HG03457 (cell line): ENCODE results near the gene PDE9A.

Experiments used
- ATAC-seq: cut with Tn5 transposase; IDR thresholded peaks from one replicate; pipeline ENCODE4 v1.9.1; 2021; ENCODE audit warnings: moderate number of reproducible peaks; ENCODE audit not compliant: unreplicated experiment

Gene PDE9A

DNA sequence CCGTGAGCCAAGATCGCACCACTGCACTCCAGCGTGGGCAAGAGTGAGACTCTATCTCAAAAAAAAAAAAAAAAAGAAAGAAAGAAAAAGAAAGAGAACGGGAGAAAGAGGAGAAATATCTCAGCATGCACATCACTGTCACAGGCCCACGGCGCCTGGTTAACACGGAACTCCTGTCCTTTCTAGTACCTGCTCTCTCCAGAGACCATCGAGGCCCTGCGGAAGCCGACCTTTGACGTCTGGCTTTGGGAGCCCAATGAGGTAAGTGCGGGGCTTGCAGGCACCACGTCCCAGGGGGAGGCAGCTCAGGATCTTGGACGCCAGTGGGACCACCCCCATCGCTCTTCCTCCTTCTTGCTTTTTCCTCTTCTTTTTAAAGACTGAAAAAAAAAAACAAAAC, 100.4 kb downstream of the PDE9A start:
- no peak for ATAC-seq

DNA sequence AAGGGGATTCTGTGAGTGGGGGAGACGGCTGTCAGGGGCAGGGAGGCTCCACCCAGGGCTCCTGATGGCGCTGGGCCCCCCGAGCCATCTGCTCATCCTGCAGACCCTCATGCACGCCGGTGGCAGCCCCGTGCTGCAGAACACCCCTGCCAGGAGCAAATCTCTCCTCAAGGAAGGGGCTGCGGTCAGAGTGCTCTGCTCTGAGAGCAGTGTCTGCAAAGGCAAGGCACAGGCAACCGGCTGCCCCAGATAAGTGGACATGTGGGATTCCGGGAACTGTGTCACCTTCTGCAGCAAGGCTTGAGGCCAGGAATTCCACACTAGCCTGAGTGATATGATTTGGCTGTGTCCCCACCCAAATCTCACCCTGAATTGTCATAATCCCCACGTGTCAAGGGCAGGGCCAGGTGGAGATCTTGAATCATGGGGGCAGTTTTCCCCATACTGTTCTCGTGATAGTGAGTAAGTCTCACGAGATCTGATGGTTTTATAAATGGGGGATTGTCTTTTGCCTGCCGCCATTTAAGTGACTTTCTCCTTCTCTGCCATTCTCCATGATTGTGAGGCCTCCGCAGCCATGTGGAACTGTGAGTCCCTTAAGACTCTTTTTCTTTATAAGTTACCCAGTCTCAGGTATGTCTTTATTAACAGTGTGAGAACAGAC, 101.0 kb downstream of the PDE9A start:
- ATAC-seq: no peak

DNA sequence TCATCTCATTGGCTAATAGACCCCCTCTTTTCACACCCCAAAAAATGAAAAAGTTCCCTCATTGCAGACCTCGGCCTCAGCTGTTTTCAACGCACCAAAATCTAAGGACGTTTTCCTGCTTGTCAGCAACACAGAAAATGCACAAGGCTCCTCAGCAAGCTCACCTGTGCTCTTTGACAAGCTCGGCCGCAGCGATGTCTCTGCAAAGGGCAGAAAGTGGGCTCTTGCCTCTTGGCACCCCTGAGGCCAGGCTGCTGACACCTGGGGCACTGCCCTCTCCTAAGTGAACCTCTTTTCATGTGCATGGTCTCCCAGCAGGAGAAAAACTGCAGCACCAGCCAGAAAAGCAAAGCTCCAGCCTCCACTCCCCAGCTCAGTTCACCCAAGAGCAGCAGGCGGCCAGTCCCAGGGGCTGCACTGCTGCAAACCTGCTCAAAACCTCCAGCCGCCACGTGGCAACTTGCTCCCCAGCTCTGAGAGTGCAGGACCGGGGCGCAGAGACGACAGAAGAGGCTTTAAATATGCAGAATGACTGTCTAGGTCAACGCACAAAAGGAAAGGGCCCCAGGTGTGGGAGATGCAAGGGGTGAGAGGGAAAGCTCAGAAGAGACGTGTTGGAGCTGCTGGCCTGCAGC, 101.7 kb downstream of the PDE9A start:
- ATAC-seq: no peak

DNA sequence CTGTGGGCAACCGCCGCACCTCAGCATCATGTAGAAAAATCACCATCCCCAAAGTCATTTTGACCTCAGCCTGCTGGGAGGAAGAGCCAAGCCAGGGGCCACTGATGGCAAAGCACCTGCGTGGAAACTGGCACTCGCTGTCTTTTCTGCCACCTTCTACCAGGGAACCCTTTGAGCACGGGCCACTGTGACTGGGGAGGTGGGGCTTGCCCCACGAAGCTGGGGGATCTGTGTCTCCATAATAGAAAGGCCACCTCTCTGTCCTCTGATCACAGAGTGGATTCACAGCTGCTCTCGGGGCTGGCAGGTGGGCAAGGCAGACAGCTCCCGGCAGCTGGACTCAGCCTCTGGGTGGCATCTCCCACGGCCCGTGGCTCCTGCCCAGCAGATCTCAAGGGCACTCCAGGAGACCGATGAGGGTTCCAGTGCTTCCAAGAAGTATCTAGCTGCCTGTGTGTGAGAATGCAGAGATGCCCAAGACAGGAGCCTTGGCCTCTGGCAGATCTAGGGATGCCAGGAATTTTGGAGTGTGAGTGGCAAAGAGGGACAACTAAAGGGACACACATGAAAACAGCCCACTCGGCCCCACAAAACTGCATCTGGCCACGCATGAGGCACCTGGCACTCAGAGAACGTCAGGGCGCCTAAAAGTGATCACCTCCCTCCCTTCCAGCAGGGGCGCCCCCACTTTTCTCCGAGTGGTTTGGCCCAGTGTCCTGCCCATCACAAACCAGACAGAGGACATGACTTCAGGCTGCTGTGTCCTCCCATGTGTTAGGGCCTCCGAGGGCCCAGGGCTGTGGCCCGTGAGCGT, 102.6 kb downstream of the PDE9A start:
- ATAC-seq: no peak

DNA sequence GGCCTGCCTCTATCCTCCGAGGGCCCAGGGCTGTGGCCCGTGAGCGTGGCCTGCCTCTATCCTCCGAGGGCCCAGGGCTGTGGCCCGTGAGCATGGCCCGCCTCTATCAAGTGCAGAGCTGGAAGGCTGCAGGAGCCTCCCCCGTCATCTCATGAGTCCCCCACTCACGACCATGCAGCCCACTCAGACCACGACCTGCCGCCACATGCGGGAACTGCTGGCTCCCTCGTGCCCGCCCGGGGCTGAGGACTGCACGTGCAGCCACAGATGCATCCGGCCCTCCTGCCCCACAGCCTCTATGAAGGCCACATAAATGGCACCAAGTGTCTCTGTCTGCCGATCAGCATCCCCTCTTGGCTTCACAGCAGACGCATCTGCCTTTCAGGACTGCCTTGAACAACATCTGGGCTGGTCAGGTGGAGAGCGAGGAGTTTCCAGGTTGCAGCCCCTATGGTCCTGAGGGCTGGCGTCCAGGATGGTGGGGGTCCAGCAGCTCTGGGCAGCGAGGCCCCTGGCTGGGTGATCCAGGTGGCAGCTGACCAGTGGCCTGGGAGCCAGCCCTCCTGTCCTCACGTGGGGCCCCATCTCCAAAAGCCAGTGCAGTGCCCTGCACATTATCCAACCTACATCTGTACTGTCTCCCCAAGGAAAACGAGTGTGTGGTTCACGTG, 103.3 kb downstream of the PDE9A start:
- no peak for ATAC-seq

DNA sequence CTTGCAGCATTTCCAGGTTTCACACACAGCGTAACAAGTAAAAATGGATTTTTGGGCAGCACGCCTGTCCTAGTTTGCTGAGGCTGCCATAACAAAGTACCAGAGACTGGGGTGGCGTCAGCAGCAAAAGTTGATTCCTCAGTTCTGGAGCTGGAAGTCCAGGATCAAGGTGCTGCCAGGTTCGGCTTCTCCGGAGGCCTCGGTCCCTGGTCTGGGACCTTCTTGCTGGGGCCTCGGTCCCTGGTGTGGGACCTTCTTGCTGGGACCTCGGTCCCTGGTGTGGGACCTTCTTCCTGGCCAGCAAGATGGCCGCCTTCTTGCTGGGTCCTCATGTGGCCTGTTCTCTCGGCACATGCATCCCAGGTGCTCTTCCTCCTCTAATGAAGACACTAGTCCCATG, 104.0 kb downstream of the PDE9A start:
- ATAC-seq: no peak

DNA sequence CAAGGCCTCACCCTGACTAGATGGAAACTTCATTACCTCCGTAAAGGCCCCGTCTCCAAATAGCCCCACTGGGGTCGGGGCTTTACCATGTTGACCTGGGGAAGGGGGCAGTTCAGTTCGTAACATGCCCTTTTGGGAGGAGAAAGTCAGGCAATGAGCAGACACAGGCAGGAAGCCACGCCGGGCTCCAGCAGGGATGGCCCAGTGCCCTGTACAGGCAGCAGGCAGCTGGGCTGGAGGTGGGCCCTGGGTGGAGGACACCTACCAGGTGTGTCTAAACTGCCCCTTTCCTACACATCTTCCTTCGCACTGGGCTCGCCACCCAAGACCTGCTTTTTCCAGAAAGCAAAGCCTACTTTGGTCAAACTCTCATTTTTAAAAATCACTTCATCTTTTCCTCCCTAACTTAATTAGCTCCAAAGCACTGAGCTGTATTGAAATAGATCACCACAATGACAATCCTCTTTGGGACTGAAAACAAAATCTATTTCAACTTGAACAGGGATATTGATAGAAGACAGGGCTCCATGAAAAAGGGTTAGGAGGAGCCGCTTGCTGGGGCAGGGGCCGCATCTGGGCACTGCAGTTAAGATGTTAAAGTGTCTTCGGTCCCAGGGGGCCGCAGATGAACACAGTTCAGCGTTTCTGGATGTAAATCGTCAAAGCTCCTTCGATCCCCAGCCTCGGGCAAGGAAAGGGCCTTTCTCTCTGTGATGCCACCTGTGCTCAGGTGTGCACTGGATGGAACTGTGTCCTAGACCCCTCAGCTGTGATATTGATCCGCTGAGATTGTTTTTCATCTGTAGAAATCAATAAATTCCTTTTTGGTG, 104.6 kb downstream of the PDE9A start:
- no peak for ATAC-seq

DNA sequence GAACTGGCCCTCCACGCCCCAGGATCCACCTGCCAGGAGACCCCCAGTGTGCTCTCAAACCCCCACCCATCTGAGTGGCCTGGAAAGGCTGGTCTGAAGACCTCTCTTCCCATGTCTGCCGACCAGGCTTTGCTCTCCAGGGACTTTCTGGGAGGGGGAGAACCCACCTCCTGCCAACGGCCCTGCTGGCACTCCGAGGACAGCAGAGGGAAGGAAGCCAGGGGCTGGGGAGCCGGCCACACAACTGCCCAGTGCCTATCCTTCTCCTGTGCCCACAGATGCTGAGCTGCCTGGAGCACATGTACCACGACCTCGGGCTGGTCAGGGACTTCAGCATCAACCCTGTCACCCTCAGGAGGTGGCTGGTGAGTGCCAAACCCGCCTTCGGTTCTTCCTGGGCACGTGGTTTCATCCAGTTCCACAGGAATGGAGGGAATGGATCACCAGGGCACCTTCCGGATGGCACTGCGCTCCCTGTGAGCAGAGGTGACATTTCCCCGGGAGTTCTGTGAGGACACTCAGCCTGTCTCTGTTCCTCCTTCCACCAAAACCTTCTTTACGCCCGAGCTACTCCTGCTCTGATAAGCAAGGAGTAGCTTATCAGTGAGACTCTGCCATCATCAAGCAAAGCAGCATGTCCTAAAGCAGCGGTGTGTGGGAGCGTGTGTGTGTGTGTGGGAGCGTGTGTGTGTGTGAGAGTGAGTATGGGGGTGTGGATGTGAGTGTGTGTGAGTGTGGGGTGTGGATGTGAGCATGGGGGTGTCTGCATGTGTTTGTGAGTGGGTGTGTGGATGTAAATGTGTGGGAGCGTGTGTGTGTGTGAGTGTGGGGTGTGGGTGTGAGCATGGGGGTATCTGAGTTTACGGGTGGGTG, 105.5 kb downstream of the PDE9A start:
- no peak for ATAC-seq

DNA sequence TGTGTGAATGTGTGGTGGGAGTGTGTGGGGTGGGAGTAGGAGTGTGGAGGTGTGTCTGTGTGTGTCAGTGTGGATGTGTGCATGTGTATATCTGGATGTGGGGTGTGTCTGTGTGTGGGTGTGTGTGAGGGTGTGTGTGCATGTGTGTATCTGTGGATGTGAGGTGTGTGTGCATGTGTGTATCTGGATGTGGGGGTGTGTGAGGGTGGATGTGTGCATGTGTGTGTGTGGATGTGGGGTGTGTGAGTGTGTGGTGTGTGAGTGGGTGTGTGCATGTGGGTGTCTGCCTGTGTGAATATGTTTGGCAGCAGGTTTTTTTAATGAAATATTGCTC, 106.1 kb downstream of the PDE9A start:
- no peak for ATAC-seq

DNA sequence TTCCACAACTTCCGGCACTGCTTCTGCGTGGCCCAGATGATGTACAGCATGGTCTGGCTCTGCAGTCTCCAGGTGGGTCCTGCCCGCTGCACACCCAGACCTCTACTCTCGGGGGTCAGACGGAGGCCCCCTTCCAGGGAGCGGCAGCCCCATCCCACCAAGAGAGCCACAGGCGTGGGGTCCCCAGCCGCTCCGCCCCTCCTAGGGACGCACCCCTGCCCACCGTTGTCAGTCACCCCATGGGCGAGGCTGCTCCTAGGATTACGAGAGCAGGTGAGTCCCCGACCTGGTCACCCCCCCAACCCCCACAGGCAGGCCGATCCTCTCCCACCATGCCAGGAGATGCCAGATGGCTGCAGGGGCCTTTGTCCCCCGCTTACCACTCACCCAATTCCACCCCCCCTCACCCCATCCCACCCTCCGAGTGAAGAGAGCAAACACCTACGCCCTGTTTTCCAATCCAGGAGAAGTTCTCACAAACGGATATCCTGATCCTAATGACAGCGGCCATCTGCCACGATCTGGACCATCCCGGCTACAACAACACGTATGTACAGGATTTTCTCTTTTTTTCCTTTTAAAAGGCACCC, 107.0 kb downstream of the PDE9A start:
- no peak for ATAC-seq

DNA sequence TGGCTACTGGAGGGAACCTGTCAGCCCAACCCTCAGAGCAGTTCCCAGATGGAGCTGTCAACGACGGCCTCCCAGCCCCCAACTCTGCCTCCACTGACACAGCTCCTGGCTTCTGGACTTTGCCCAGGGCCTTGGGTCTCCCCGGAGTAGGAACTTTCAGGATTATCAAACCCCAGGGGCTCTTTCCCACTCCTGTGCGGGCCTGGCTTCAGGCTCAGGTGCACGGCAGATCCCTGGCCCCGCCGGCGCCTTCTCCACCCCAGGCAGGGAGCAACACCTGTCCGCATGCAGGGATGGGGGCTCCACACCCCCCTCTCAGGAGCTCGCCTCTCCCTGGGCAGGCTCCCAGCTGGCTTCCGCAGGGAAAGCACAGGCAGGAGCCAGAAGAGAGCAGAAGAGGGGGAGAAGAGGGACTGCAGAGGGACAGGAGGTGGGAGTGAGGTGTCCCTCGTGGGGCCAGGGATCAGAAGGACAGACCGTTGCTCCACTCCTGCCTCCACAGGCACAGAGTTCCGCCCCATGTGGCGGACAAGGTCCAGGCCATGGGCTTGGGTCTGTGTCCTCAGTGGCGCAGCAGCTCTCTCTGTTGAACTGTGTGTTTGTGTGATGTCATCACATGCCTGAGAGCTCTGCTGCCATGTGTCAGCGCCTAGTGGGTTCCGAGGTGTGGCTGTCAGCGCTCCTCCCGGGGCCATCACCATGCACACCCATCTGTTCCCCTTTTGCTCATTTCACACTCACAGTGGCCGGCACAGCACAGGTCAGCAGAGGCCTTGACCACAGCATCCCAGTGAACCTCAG, 107.7 kb downstream of the PDE9A start:
- ATAC-seq: no peak

DNA sequence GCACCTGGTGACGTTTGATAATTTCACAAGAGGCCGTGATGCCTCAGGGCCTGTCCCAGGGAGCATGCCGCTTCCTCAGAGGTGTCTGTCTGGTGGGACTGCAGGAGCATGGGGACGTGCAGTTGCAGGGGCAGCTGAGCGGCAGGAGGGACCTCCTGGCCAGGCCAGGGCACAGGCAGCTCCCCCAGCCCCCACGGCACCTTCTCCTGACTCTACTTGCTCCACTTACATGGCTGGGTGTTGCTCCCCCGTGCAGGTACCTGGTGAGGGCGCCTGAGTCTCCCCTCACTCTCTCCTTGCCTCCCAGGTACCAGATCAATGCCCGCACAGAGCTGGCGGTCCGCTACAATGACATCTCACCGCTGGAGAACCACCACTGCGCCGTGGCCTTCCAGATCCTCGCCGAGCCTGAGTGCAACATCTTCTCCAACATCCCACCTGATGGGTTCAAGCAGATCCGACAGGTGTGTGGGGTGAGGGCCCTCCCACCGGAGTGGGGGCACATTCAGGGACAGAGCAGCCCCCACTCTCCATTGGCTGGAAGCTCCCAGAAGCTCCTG, 108.4 kb downstream of the PDE9A start:
- ATAC-seq: no peak

DNA sequence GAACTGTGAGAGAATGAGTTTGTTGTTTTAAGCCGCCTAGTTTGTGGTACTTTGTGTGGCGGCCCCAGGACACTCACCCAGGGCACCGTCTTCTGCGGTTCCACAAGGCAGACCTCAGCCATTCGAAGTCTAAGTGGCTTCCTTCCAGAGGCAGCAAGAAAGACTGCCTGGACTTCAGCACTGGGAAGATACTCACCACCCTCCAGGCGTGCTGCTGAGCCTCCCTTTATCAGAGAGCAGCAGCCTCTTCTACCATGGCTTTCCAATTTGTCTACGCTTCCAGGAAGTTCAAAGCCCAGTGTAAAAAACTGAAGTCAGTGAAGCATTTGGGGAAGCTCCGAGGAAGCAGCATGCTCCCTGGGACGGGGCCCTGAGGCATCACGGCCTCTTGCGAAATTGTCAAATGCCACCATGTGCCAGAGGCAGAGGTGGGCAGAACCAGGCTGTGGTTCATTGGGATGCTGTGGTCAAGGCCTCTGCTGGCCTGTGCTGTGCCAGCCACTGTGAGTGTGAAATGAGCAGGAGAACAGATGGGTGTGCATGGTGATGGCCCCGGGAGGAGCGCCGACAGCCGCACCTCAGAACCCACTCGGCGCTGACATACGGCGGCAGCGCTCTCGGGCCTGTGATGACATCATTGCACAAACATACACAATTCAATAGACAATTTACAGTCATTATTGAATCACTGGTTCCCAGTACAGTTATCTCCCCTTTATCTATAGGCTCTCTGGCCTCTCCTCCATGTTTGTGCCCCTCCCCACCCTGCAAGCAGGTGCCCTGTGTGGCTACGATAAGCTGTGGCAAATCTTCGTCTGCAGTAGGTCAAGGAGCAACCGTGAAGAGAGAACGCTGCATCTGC, 110.4 kb downstream of the PDE9A start:
- ATAC-seq: no peak

DNA sequence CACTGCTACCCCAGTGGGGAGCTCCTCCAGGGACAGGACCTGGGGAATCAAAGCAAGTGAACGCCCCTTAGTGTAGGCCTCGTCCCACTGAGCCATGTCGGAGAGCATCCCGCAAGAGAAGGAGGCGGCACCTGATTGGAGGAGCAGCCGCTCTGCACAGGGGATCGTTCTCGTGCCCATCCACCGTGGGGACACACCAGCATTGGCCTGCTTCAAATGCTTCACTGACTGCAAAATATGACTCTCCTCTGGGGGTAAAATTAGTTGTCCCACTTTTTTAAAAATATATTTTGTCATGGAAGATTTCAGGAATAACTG, 111.0 kb downstream of the PDE9A start:
- no peak for ATAC-seq

DNA sequence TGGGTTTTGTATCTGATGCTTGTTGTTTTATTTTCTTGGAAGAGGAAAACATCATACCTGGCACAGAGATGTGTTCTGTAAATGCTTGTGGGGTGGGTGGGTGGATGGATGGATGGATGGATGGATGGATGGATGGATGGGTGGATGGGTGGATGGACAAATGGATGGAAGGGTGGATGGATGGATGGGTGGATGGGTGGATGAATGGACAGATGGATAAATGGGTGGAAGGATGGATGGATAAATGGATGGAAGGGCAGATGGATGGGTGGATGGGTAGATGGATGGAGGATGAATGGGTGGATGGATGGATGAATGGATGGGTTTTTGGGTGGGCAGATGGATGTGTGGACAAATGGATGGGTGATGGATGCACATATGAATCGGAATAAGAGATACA, 111.5 kb downstream of the PDE9A start:
- no peak for ATAC-seq

DNA sequence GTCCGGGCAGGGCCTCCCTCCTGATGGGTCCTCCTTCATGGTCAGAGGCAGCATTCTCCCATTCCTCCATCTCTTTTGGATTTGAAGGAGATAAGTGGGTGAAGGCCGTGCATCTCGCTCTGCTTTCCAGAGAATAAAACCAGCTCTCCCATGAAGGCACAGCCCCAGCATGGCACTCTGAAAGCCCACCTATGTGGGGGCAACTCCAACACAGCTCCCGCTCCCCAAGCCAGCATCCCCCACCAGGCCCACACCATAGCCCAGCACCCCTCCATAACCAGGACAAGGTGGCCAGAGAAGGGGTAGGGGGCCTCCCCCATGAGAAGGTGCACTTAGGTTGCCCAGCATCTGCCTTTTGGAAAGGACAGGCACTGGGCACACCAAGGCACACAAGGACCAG, 112.2 kb downstream of the PDE9A start:
- no peak for ATAC-seq

DNA sequence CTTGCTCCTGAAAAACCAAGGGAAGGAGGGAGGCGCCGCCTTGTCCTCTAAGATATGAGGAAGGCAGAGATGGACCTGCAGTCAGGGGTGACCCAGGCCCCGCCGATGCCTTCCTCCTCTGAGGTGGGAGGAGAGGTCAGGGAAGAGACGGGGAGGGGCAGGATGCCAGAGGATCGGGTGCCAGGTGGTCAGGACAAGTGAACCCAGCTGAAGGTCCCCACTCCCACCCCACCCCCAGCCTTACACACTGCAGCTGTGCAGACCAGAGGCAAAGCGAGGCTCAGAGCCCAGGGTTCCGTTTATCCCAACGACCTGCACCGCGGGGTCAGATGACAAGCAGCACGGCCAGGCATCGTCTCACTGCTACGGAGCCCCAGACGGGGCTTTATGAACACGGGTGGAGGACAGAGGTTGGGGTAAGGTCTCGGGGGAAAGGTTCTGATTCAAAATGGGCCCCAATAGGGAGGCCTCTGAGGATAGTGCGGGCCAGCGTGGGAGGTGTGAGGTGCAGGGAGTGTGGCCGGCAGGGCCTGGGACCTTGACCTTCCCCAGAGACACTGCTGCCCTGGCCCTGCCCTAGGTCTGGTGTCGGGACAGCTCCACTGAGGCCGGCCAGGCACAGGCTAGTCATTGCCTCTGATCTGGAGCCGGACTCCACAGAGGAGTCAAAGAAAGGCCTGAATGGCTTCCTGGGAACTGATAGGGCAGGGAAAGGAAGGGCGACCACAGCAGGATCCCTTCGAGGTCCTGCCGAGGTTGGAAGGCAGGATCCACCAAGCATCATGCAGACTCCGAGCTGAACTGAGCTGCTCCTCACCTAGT, 113.5 kb downstream of the PDE9A start:
- ATAC-seq: no peak
